Right lobe of liver (tissue), 6 donors: Measurements from ENCODE around the gene CDH23. TPM values are rescaled to one million over a fixed set of nuclear protein-coding genes. Genes with fewer than 3 reads are reported as not detected.
A peak's percentile ranks its signal among the peaks of the same experiment; 100 is the strongest.

ENCODE experiments used
- ATAC-seq, 4 donors: fragments of 200-7000 bp; cut with Tn5 transposase; one replicate each; pipeline ENCODE4 v1.9.1; 2020; ENCODE audit warnings: mild to moderate bottlenecking in 4 of 4, moderate library complexity in 4 of 4
- DNase-seq, 3 donors: peaks; one replicate each; pipeline ENCODE4 v3.0.0-alpha.2; 2020
- H3K27ac ChIP-seq, 3 donors: fragments of 200-600 bp; one replicate each; pipeline ENCODE4 v1.8.0; 2022
- H3K27me3 ChIP-seq, 2 donors: fragments of 200-600 bp; one replicate each; pipeline ENCODE4 v1.8.0; 2022
- H3K36me3 ChIP-seq, 4 donors: fragments of 200-600 bp; sonication (generic) in 1 of 4; one replicate each; pipeline versions ENCODE4 v1.5.1 to v1.8.0; 2017 to 2022; ENCODE audit warnings: control low read depth in 1 of 4
- H3K4me1 ChIP-seq, 4 donors: fragments of 200-600 bp; sonication (generic) in 1 of 4; one replicate each; pipeline versions ENCODE4 v1.5.1 to v1.8.0; 2017 to 2022; ENCODE audit warnings: control low read depth in 1 of 4
- H3K4me3 ChIP-seq, 3 donors: fragments of 200-600 bp; one replicate each; pipeline ENCODE4 v1.8.0; 2022
- H3K9me3 ChIP-seq, 4 donors: fragments of 200-600 bp; sonication (generic) in 1 of 4; one replicate each; pipeline versions ENCODE4 v1.5.1 to v1.8.0; 2017 to 2022; ENCODE audit warnings: control low read depth in 1 of 4
- CTCF ChIP-seq, 4 donors: fragments of 200-600 bp in 3 of 4; fragments of 450-650 bp in 1 of 4; IDR thresholded peaks; one replicate each; pipeline versions ENCODE4 v1.5.1 to v1.8.0; 2016 to 2022; ENCODE audit warnings: antibody characterized with exemption in 4 of 4, mild to moderate bottlenecking in 2 of 4
- POLR2A ChIP-seq: fragments of 450-650 bp; IDR thresholded peaks from one replicate; pipeline ENCODE4 v1.6.1; 2017; ENCODE audit warnings: antibody characterized with exemption, mild to moderate bottlenecking
- WGBS: methylation state at CpG from one replicate; pipeline ENCODE4 v1.1.6; 2018; ENCODE audit warnings: low coverage, low lambda C conversion rate; ENCODE audit not compliant: insufficient coverage; ENCODE audit errors: missing lambda C conversion rate; 5-methylcytosine and 5-hydroxymethylcytosine counted together
- intact Hi-C, 2 donors: fragments of 100-400 bp; cut with DNase I; formaldehyde crosslinking; loops; one replicate each; pipeline versions ENCODE4 v1.11.2 to v1.14.1; 2022
- total RNA-seq, 6 experiments: library from RNA; depleted of rRNA in 2 of 6; stranded (reverse); fragments of >200 nt in 2 of 6; fragmentation: NEBNext Ultra II Directional in 3 of 6; extraction: Animal tissue kit (Norgen Biotek cat#: 25700) in 3 of 6; gene quantifications; one replicate each; pipeline versions ENCODE4 v1.1.0 to v1.2.4, GENCODE V29; 2016 to 2023
- donor health status: DM: no; HTN: yes; CAD: no.
- donor health status: DM: no; HTN: no; CAD: no.
- donor health status: DM: no; HTN: no; CAD: no.
- donor health status: DM: no; HTN: yes; CAD: no.
- donor health status: DM: no; HTN: yes; CAD: no.

Gene CDH23
- total RNA-seq, 6 experiments from 2014 or later = 3.3 to 19.7 (median 6.3) TPM

DNA sequence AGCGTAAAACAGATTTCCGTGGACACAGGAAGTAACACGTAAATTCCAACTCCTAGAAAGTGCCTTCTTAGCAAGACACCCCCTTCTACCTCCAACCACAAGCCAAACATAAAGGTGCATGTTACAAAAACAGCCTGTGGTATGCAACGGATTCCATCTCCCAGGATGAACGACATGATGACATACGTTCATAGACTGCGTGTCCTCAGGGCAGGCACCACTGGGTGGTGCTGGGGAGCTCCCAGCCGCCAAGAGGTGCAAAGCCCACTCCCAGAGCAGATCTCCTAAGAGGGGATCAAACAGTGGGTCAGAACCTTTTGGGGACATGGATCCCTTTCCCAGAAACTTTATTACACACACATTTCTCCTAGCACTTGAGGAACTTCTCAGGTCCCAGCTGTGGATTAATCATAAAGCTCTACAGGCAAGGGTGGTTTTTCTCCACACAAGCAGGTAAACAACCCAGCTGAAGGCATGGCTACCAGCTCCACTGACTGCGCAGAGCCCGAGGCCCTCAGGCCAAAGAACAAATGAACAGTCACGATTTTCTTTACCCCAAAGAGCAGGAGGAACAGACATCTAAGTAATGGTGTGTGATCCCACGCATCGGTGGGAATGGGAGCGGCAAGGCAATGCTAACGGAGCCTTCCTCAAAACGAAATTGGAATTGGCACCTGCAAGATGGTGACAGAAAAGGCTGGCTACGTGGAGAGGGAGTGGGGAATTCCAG lies 440.5 kb downstream of the CDH23 start:
- ATAC-seq (no peak), DNase-seq (no peak)

GRCh38 chr10:71838264-71839211 lies 441.8 kb downstream of the CDH23 start:
- intact Hi-C loops = no loop called here
- Histone ChIP-seq H3K27ac (peak overlapping the region in 1 of 3 donors; percentile 64), H3K9me3 (no peaks in the 10 kb centered on the region), H3K4me3 (no peak overlapping the region), H3K36me3 (peaks cover 0 to 9% (median under 1%) of the 10 kb centered on the region in 4 donors), H3K27me3 (no peaks in the 10 kb centered on the region), H3K4me1 (peaks cover 0 to 83% (median 10%) of the 10 kb centered on the region in 4 donors)
- TF ChIP-seq CTCF (IDR thresholded peaks at IDR 0.05) (no peak), POLR2A (no peak)
- no peak for DNase-seq
- no peak for ATAC-seq
- 68% methylated on average over 13 of the region's 14 CpGs for WGBS

More for the DNA sequence above, 440.5 kb downstream of the CDH23 start:
- TF ChIP-seq CTCF (IDR thresholded peaks at IDR 0.05) = peak in 2 of 4 donors; percentile 14 to 19
- TF ChIP-seq POLR2A = no peak
- 51% methylated on average over 14 of the region's 17 CpGs for WGBS
- Histone ChIP-seq H3K9me3 (no peaks in the 10 kb centered on the region), H3K36me3 (peaks cover 0 to 20% (median 3%) of the 10 kb centered on the region in 4 donors), H3K4me1 (peaks cover 0 to 77% (median 8%) of the 10 kb centered on the region in 4 donors), H3K27ac (peak overlapping the region; percentile 48 to 64 (median 61)), H3K27me3 (no peaks in the 10 kb centered on the region), H3K4me3 (no peak overlapping the region)
- intact Hi-C loops = no loop called here

DNA sequence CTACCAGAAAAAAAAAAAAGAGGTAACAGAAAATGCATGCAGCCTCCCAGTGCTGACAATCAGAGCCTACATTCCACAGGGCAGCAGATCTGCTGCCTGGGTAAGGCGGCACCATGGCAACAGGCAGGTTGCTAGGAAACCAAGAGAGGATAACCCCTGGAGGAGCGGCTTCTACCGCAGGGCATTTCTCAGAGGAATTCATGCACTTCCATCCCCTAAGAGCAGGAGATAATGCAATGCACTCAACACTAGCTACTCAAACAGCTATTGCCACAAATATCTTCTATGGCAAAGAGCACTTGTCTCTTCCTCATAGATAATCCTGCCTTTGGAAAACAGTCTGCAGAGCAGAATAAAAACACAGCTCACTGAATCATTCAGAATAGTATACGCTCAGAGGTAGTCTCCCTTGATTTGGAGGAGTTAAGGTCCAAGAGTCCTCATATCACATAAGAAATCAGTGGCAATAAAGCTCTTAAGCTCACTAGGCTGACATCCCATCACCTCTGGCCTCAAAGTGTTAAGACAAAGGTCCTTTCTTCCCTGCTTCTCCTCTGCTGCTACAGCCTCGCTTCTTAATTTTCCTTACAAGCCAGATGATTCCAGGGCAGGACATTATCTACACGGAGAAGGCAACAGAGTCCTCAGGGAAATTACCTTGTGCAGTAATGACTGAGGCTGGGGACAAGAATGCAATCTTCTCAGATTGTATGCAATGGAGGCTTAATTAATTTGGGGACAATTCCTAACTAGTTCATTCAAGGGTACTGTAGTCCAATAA lies 443.6 kb downstream of the CDH23 start:
- no peak for DNase-seq
- H3K27ac ChIP-seq = no peak overlapping the region
- WGBS = 24% methylated on average over 3 of the region's 6 CpGs
- peaks cover 0 to 75% (median 13%) of the 10 kb centered on the region in 4 donors for H3K4me1 ChIP-seq
- no peak overlapping the region for H3K4me3 ChIP-seq
- ATAC-seq = no peak
- H3K9me3 ChIP-seq = no peaks in the 10 kb centered on the region
- no peaks in the 10 kb centered on the region for H3K27me3 ChIP-seq
- no peak for TF ChIP-seq CTCF (IDR thresholded peaks at IDR 0.05)
- no peak for TF ChIP-seq POLR2A
- intact Hi-C loops = no loop called here
- no peaks in the 10 kb centered on the region for H3K36me3 ChIP-seq

DNA sequence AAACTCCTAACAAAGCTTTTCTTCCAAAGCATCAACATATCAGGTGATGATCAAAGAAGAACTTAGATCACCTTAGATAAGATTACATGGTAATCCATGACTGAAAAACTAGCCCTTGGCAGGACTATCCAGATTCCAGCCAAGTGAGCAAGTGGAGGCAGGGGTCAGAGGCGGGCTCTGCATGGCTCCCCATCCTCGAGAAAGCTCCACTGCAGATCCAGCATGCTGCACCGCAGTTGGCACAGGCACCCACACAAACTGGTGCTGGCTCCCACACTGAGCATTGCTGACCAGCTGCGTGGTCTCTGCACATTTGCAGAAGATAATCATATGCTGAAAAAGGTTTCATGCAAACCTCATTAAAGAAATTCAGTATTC lies 444.2 kb downstream of the CDH23 start:
- Histone ChIP-seq H3K4me1 (peaks cover 0 to 74% (median 14%) of the 10 kb centered on the region in 4 donors), H3K9me3 (no peaks in the 10 kb centered on the region), H3K36me3 (no peaks in the 10 kb centered on the region), H3K4me3 (no peak overlapping the region), H3K27me3 (no peaks in the 10 kb centered on the region), H3K27ac (no peak overlapping the region)
- TF ChIP-seq POLR2A = no peak
- TF ChIP-seq CTCF (IDR thresholded peaks at IDR 0.05) = no peak
- ATAC-seq = no peak
- 75% methylated on average over 3 of the region's 4 CpGs for WGBS
- intact Hi-C loops = no loop called here
- DNase-seq = no peak
